Hepatocyte (in vitro differentiated cells): Measurements from ENCODE around the gene ANKRD29. TPM values are rescaled to one million over a fixed set of nuclear protein-coding genes. Genes with fewer than 3 reads are reported as not detected.

ENCODE experiments used
- DNase-seq: peaks from one replicate; pipeline ENCODE4 v3.0.0-alpha.2; 2016; ENCODE audit warnings: low spot score
- H2AFZ ChIP-seq: fragments of 200-600 bp; sonication (generic); 2 replicates; pipeline ENCODE4 v1.6.0; 2016; ENCODE audit warnings: antibody characterized with exemption, mild to moderate bottlenecking
- H3K27ac ChIP-seq: fragments of 200-600 bp; sonication (generic); 2 replicates; pipeline ENCODE4 v1.5.1; 2016; ENCODE audit warnings: mild to moderate bottlenecking
- H3K27me3 ChIP-seq: fragments of 200-600 bp; sonication (generic); 2 replicates; pipeline ENCODE4 v1.6.1; 2016
- H3K36me3 ChIP-seq: fragments of 200-600 bp; sonication (generic); replicated peaks from 2 replicates; pipeline ENCODE4 v1.5.1; 2016; ENCODE audit warnings: low read depth; ENCODE audit not compliant: insufficient read depth
- H3K4me1 ChIP-seq: fragments of 200-600 bp; sonication (generic); 2 replicates; pipeline ENCODE4 v1.5.1; 2016; ENCODE audit warnings: mild to moderate bottlenecking, moderate library complexity; ENCODE audit not compliant: insufficient read depth
- H3K4me2 ChIP-seq: fragments of 200-600 bp; sonication (generic); 2 replicates; pipeline ENCODE4 v1.6.0; 2016
- H3K4me3 ChIP-seq: fragments of 200-600 bp; sonication (generic); 2 replicates; pipeline ENCODE4 v1.5.1; 2016; ENCODE audit warnings: mild to moderate bottlenecking
- H3K79me2 ChIP-seq: fragments of 200-600 bp; sonication (generic); 2 replicates; pipeline ENCODE4 v1.6.0; 2017; ENCODE audit warnings: mild to moderate bottlenecking
- H3K9me2 ChIP-seq: fragments of 200-600 bp; sonication (generic); replicated peaks from 2 replicates; pipeline ENCODE4 v1.6.0; 2017; ENCODE audit warnings: mild to moderate bottlenecking; ENCODE audit not compliant: insufficient read depth
- H3K9me3 ChIP-seq: fragments of 200-600 bp; sonication (generic); 2 replicates; pipeline ENCODE4 v1.5.1; 2016; ENCODE audit warnings: low read depth, mild to moderate bottlenecking
- H4K20me1 ChIP-seq: fragments of 200-600 bp; sonication (generic); 2 replicates; pipeline ENCODE4 v1.6.0; 2016; ENCODE audit warnings: mild to moderate bottlenecking; ENCODE audit not compliant: insufficient read depth, poor library complexity, severe bottlenecking
- EZH2 ChIP-seq: fragments of 200-600 bp; sonication (generic); IDR thresholded peaks from 2 replicates; pipeline ENCODE4 v1.6.1; 2016; ENCODE audit warnings: antibody characterized with exemption, mild to moderate bottlenecking, borderline replicate concordance
- EZH2phosphoT487 ChIP-seq: fragments of 200-600 bp; sonication (generic); IDR thresholded peaks from one replicate; pipeline ENCODE4 v1.6.1; 2018; ENCODE audit warnings: antibody characterized with exemption, mild to moderate bottlenecking, low read depth, moderate library complexity; ENCODE audit not compliant: unreplicated experiment, severe bottlenecking
- WGBS: methylation state at CpG from one replicate; pipeline ENCODE4 v1.1.6; 2016; ENCODE audit warnings: low lambda C conversion rate; ENCODE audit errors: missing lambda C conversion rate; 5-methylcytosine and 5-hydroxymethylcytosine counted together
- polyA plus RNA-seq: library from polyadenylated mRNA; unstranded; fragments of >200 nt; fragmentation: Nextera tagmentation; extraction: Ambion mirVana; gene quantifications from 2 replicates; pipeline ENCODE4 v1.2.1, GENCODE V29; 2016
- total RNA-seq: library from RNA; depleted of rRNA; stranded (reverse); fragments of >200 nt; gene quantifications from 2 replicates; pipeline ENCODE4 v1.2.3, GENCODE V29; 2014
- TF ChIP-seq, protein P1 (sequence below): fragments of 200-600 bp; sonication (generic); IDR thresholded peaks from 2 replicates; pipeline ENCODE4 v1.5.1; 2016; ENCODE audit warnings: antibody characterized with exemption, mild to moderate bottlenecking; ENCODE audit not compliant: poor library complexity

ANKRD29 gene
- total and polyA plus RNA-seq, 2 experiments from 2014 or later: 7.7 to 12.1 TPM

DNA sequence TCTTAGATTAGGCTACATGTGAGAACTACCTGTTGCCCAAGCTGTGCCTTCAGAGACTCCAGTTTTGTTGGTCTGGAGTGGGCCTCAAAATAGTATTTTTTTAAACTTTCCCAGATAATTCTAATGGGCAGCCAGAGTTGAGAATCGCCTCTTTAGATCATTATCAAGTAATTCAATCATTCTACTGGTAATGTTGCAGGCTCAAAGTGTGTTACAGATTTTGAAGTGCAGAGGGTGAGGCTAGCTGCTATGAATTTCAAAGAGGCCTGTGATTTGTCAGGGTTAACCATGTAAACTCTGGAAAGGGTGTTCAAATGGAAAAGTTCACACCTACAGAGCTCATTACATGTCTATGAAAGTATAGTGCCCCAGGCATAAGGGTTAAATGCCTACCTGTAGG lies 30.1 kb downstream of the ANKRD29 start:
- no peaks in the 10 kb centered on the region for H3K9me2 ChIP-seq
- no peak overlapping the region for H3K4me3 ChIP-seq
- DNase-seq: no peak
- 64% methylated on average over 1 of the region's 1 CpG for WGBS
- no peaks in the 10 kb centered on the region for H3K79me2 ChIP-seq
- H4K20me1 ChIP-seq: no peaks in the 10 kb centered on the region
- no peak overlapping the region for H3K4me2 ChIP-seq
- H3K27ac ChIP-seq: no peak overlapping the region
- H3K36me3 ChIP-seq: no peaks in the 10 kb centered on the region
- H3K4me1 ChIP-seq: peaks cover 10% of the 10 kb centered on the region
- no peaks in the 10 kb centered on the region for H3K9me3 ChIP-seq
- H2AFZ ChIP-seq: no peak overlapping the region
- TF ChIP-seq EZH2: no peak
- TF ChIP-seq, protein P1, sequence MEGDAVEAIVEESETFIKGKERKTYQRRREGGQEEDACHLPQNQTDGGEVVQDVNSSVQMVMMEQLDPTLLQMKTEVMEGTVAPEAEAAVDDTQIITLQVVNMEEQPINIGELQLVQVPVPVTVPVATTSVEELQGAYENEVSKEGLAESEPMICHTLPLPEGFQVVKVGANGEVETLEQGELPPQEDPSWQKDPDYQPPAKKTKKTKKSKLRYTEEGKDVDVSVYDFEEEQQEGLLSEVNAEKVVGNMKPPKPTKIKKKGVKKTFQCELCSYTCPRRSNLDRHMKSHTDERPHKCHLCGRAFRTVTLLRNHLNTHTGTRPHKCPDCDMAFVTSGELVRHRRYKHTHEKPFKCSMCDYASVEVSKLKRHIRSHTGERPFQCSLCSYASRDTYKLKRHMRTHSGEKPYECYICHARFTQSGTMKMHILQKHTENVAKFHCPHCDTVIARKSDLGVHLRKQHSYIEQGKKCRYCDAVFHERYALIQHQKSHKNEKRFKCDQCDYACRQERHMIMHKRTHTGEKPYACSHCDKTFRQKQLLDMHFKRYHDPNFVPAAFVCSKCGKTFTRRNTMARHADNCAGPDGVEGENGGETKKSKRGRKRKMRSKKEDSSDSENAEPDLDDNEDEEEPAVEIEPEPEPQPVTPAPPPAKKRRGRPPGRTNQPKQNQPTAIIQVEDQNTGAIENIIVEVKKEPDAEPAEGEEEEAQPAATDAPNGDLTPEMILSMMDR: no peak
- TF ChIP-seq EZH2phosphoT487: no peak
- no peaks in the 10 kb centered on the region for H3K27me3 ChIP-seq

DNA sequence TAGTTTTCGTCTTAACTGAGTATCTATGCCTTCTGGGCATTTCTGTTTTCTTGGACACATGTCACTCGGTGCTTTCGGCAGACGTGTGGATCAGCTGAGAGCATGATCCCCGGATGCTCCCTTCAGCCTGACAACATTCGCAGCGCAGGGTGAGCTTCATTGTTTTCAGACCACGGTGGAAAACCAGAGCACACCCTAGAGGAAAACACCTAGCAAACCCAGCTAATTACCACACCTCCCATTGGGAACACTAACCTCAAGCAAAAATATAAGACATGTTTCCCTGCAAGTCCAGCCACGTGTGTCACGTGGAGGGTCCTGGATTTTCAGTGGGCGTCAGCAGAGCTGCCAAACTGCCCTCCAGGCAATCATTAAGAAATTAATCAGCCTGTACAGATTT lies 31.0 kb downstream of the ANKRD29 start:
- TF ChIP-seq EZH2phosphoT487 (no peak), EZH2 (no peak)
- TF ChIP-seq, protein P1: no peak
- no peaks in the 10 kb centered on the region for H3K79me2 ChIP-seq
- H3K9me3 ChIP-seq: no peaks in the 10 kb centered on the region
- H3K36me3 ChIP-seq: no peaks in the 10 kb centered on the region
- H3K27me3 ChIP-seq: no peaks in the 10 kb centered on the region
- no peak overlapping the region for H3K4me2 ChIP-seq
- no peaks in the 10 kb centered on the region for H4K20me1 ChIP-seq
- no peak overlapping the region for H2AFZ ChIP-seq
- no peak overlapping the region for H3K4me3 ChIP-seq
- no peak overlapping the region for H3K27ac ChIP-seq
- H3K4me1 ChIP-seq: peaks cover 17% of the 10 kb centered on the region
- 39% methylated on average over 11 of the region's 11 CpGs for WGBS
- no peak for DNase-seq
- H3K9me2 ChIP-seq: no peaks in the 10 kb centered on the region

DNA sequence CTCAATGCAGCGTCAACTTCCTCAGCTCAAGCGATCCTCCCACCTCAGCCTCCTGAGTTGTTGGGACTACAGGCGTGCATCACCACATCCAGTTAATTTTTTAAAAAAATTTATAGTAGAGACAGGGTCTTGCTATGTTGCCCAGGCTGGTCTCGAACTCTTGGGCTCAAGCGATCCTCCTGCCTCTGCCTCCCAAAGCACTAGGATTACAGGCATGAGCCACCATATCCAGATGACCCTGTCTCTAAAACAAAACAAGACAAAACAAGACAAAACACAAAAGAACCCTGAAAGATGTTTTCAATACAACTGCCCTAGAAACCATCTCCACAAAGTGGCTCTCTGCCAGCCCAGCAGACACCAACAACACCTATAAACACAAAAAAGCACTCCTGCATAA lies 31.4 kb downstream of the ANKRD29 start:
- Histone ChIP-seq H2AFZ (no peak overlapping the region), H3K9me2 (no peaks in the 10 kb centered on the region), H3K4me2 (no peak overlapping the region), H3K36me3 (no peaks in the 10 kb centered on the region), H3K4me3 (no peak overlapping the region), H4K20me1 (no peaks in the 10 kb centered on the region), H3K27me3 (no peaks in the 10 kb centered on the region), H3K79me2 (no peaks in the 10 kb centered on the region), H3K9me3 (no peaks in the 10 kb centered on the region), H3K4me1 (peaks cover 19% of the 10 kb centered on the region), H3K27ac (no peak overlapping the region)
- TF ChIP-seq EZH2 (no peak), EZH2phosphoT487 (no peak)
- TF ChIP-seq, protein P1: no peak
- 98% methylated on average over 5 of the region's 5 CpGs for WGBS
- DNase-seq: no peak

DNA sequence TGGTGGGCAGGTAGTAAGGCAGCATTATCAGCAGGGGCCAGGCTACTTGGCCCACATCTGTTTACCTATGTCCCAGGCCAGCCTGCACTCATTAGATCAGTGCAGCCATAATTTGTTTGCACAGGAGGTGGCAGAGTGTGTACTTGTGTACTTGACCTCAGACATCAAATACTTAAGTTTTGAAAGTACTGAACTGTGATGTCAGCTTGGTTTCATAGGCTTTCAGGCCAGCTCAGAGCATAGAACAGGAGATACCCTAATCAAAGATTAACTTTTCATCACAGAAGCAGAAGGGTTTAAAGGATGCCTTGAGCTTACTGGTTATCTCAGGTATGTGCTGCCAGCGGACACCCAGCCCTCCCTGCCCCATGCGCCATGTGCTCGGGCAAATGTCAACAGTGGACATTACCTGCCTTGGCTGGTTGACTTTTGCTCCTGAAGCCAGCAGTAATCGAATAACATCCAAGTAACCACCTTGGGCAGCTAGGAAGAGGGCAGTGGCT lies 33.2 kb downstream of the ANKRD29 start:
- Histone ChIP-seq H3K9me3 (no peaks in the 10 kb centered on the region), H2AFZ (no peak overlapping the region), H3K9me2 (no peaks in the 10 kb centered on the region), H3K4me1 (peaks cover 19% of the 10 kb centered on the region), H3K4me2 (no peak overlapping the region), H3K27ac (peak overlapping the region; percentile 54), H3K4me3 (no peak overlapping the region), H3K36me3 (no peaks in the 10 kb centered on the region), H4K20me1 (no peaks in the 10 kb centered on the region), H3K27me3 (no peaks in the 10 kb centered on the region), H3K79me2 (no peaks in the 10 kb centered on the region)
- TF ChIP-seq, protein P1: no peak
- TF ChIP-seq EZH2phosphoT487 (no peak), EZH2 (no peak)
- 61% methylated on average over 4 of the region's 4 CpGs for WGBS
- DNase-seq: peak; percentile 59
